IgD-negative memory B cell (primary cell): ENCODE data around the gene OR5B12. TPM values are rescaled to one million over a fixed set of nuclear protein-coding genes. Genes with fewer than 3 reads are reported as not detected.

ENCODE experiments used
- H3K27ac Mint-ChIP-seq, 3 donors: one replicate each; pipeline ENCODE4 v1.8.0; 2020 to 2022; ENCODE audit warnings: mild to moderate bottlenecking in 3 of 3, mixed read lengths in 3 of 3, moderate library complexity in 1 of 3
- H3K27me3 Mint-ChIP-seq: one replicate; pipeline ENCODE4 v1.8.0; 2021; ENCODE audit warnings: mixed read lengths
- H3K36me3 Mint-ChIP-seq: one replicate; pipeline ENCODE4 v1.8.0; 2020; ENCODE audit warnings: mild to moderate bottlenecking, mixed read lengths
- H3K4me1 Mint-ChIP-seq, 3 donors: one replicate each; pipeline ENCODE4 v1.8.0; 2020 to 2022; ENCODE audit warnings: mixed read lengths in 3 of 3, mild to moderate bottlenecking in 1 of 3
- H3K4me3 Mint-ChIP-seq, 4 donors: one replicate each; pipeline ENCODE4 v1.8.0; 2020 to 2022; ENCODE audit warnings: mild to moderate bottlenecking in 4 of 4, mixed read lengths in 4 of 4, moderate library complexity in 3 of 4
- H3K9me3 Mint-ChIP-seq, 3 donors: one replicate each; pipeline ENCODE4 v1.8.0; 2020 to 2021; ENCODE audit warnings: mixed read lengths in 3 of 3, mild to moderate bottlenecking in 1 of 3
- polyA plus RNA-seq: library from polyadenylated mRNA; unstranded; fragments of 300-500 nt; fragmentation: Illumina TruSeq; gene quantifications from one replicate; pipeline ENCODE4 v1.2.3, GENCODE V29; 2021

OR5B12 gene
- not detected for polyA plus RNA-seq

- Mint-ChIP-seq H3K27ac (no peak within 1 kb of the TSS), H3K9me3 (peaks cover 0 to 8% (median 7%) of the 10 kb centered on the region in 3 donors)
Observed at GRCh38 chr11:58442136-58442535, at the start of gene OR5B12. TSS of gene OR5B12 (minus strand) at chr11:58442236. CDS start at chr11:58440151, 2,085 bp downstream.

GRCh38 chr11:58490827-58491226 lies 48.8 kb upstream of the OR5B12 start:
- Mint-ChIP-seq H3K27ac (no peak overlapping the region), H3K4me3 (no peak overlapping the region), H3K9me3 (no peaks in the 10 kb centered on the region), H3K27me3 (no peaks in the 10 kb centered on the region), H3K4me1 (no peaks in the 10 kb centered on the region), H3K36me3 (no peaks in the 10 kb centered on the region)

More at GRCh38 chr11:58442136-58442535, at the start of gene OR5B12:
- Mint-ChIP-seq H3K36me3 (no peaks in the 10 kb centered on the region), H3K4me3 (no peak within 1 kb of the TSS), H3K27me3 (peaks cover 7% of the 10 kb centered on the region), H3K4me1 (no peaks in the 10 kb centered on the region)

- Mint-ChIP-seq H3K27me3 (no peaks in the 10 kb centered on the region), H3K36me3 (no peaks in the 10 kb centered on the region), H3K9me3 (no peaks in the 10 kb centered on the region), H3K4me1 (no peaks in the 10 kb centered on the region), H3K4me3 (no peak overlapping the region), H3K27ac (no peak overlapping the region)
Observed at GRCh38 chr11:58487170-58487569, 45.1 kb upstream of the OR5B12 start.

GRCh38 chr11:58485961-58486360 lies 43.9 kb upstream of the OR5B12 start:
- Mint-ChIP-seq H3K4me1 (no peaks in the 10 kb centered on the region), H3K27ac (no peak overlapping the region), H3K4me3 (no peak overlapping the region)

GRCh38 chr11:58471892-58472291 lies 29.9 kb upstream of the OR5B12 start:
- Mint-ChIP-seq H3K27me3 (peaks cover 5% of the 10 kb centered on the region), H3K9me3 (peaks cover 11 to 29% (median 19%) of the 10 kb centered on the region in 3 donors), H3K36me3 (peaks cover 10% of the 10 kb centered on the region), H3K4me3 (no peak overlapping the region), H3K27ac (no peak overlapping the region), H3K4me1 (no peaks in the 10 kb centered on the region)

More at GRCh38 chr11:58485961-58486360, 43.9 kb upstream of the OR5B12 start:
- Mint-ChIP-seq H3K36me3 (no peaks in the 10 kb centered on the region), H3K9me3 (peaks cover 0 to 1% (median 0%) of the 10 kb centered on the region in 3 donors), H3K27me3 (no peaks in the 10 kb centered on the region)

GRCh38 chr11:58466293-58466692 lies 24.3 kb upstream of the OR5B12 start:
- H3K36me3 Mint-ChIP-seq = peaks cover 2% of the 10 kb centered on the region
- H3K27me3 Mint-ChIP-seq = no peaks in the 10 kb centered on the region
- no peak overlapping the region for H3K27ac Mint-ChIP-seq
- H3K9me3 Mint-ChIP-seq = peaks cover 3 to 5% (median 4%) of the 10 kb centered on the region in 3 donors
- no peak overlapping the region for H3K4me3 Mint-ChIP-seq
- H3K4me1 Mint-ChIP-seq = no peaks in the 10 kb centered on the region

DNA sequence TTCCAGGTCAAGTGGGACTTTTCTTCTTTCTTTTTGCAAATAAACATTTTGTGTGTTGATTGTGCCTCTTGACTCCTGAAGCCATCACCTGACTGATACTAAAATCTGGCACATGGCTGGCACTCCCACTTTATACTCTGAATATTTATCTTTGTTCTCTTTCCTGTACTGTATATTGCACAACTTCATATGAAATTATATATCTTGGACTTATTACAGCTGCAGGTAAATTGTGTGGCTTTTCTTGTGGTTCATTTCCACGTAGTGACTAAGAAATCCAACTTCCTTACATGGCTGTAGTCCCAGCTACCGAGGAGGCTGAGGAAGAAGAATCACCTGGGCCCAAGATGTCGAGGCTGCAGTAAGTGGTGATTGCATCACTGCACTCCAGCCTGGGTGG lies 23.7 kb upstream of the OR5B12 start:
- H3K27me3 Mint-ChIP-seq = no peaks in the 10 kb centered on the region
- H3K27ac Mint-ChIP-seq = no peak overlapping the region
- H3K4me3 Mint-ChIP-seq = no peak overlapping the region
- H3K9me3 Mint-ChIP-seq = peaks cover 3 to 5% (median 4%) of the 10 kb centered on the region in 3 donors
- H3K4me1 Mint-ChIP-seq = no peaks in the 10 kb centered on the region
- peaks cover 2% of the 10 kb centered on the region for H3K36me3 Mint-ChIP-seq

DNA sequence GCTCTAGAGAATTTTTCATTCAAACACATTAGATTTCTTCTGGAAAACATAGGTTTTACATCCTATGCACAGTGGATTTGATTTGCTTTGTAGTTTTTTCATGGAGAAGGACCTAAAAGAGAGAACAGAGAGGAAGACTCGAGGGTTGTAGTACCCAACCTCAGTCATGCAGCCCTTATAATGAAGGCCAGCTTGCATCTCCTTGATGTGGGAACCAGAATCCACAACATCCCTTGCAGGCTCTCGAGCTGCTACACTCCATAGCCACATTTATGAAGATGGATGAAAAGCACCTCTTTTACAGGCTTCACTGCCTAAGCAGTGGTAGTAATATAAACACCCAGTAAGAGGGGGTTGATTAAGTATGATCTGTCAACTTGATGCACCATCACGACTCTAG lies 9.5 kb upstream of the OR5B12 start:
- Mint-ChIP-seq H3K27ac (no peak overlapping the region), H3K4me1 (no peaks in the 10 kb centered on the region), H3K27me3 (peaks cover 4% of the 10 kb centered on the region), H3K4me3 (no peak overlapping the region), H3K9me3 (peaks cover 2 to 17% (median 6%) of the 10 kb centered on the region in 3 donors), H3K36me3 (peaks cover 4% of the 10 kb centered on the region)

GRCh38 chr11:58446294-58446693 lies 4.3 kb upstream of the OR5B12 start:
- Mint-ChIP-seq H3K4me1 (no peaks in the 10 kb centered on the region), H3K4me3 (no peak overlapping the region), H3K36me3 (peaks cover 2% of the 10 kb centered on the region), H3K27ac (no peak overlapping the region), H3K27me3 (peaks cover 7% of the 10 kb centered on the region), H3K9me3 (peaks cover 2 to 21% (median 6%) of the 10 kb centered on the region in 3 donors)

DNA sequence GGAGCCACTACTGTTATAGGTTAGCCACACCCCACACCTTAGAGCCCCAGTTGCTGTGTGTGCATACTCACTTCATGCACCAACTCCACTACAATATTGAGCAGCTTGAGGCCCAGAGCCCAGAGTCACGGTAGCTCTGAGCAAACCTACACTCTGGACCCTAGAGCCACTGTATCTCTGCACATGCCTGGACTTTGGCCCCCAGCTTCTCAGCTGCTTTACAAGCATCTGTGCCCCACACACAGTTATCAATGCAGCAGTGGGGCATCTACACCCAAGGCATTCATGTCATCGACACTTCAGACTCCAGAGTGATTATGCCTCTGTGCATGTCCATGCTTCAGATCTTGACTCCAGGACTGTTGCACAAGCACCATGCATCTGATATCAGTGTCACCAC lies 2.3 kb upstream of the OR5B12 start:
- Mint-ChIP-seq H3K27ac (no peak overlapping the region), H3K27me3 (peaks cover 7% of the 10 kb centered on the region)

DNA sequence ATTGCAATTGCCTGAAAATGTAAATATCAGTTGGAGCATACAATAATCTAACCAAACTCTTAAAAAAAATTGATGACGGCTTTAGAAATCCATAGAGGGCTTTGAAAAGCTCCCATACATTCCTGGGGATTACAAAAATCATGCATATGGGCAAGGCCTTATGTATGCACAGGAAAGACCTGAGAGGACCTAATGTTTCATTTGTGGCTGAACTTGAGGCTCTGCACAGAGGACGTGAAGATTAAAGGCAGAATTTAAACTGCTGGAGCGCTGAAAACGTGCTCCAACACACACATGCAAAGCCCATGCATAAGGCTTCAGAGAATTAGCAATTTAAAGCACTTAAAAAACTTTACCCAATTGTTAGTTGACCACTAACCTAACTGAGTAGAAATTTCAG lies 3.5 kb downstream of the OR5B12 start:
- peaks cover 0 to 11% (median 0%) of the 10 kb centered on the region in 3 donors for H3K9me3 Mint-ChIP-seq
- no peak overlapping the region for H3K4me3 Mint-ChIP-seq
- no peak overlapping the region for H3K27ac Mint-ChIP-seq
- no peaks in the 10 kb centered on the region for H3K4me1 Mint-ChIP-seq
- no peaks in the 10 kb centered on the region for H3K36me3 Mint-ChIP-seq
- H3K27me3 Mint-ChIP-seq = peaks cover 6% of the 10 kb centered on the region

More for the DNA sequence above, 2.3 kb upstream of the OR5B12 start:
- Mint-ChIP-seq H3K9me3 (peaks cover 2 to 21% (median 7%) of the 10 kb centered on the region in 3 donors), H3K4me3 (no peak overlapping the region), H3K36me3 (peaks cover 2% of the 10 kb centered on the region), H3K4me1 (no peaks in the 10 kb centered on the region)

DNA sequence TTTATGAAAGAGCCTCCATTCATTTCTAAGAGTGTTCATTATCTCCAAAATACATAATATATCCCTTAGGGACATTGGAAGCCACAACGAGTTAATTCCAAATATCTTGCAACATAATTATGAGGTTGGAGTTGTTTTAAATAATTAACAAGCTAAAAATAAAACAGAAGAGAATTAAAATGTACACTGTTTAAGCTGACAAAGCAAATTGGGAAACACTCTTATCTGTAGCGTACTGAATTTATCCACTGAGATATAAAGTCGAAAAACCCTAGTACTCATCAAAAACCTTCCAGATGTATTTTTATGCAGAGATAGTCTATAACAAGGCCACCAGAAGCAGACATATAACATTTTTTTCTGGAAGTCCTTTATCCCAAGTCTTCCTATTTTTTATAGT lies 7.8 kb downstream of the OR5B12 start:
- H3K27ac Mint-ChIP-seq = no peak overlapping the region
- peaks cover 0 to 1% (median 0%) of the 10 kb centered on the region in 3 donors for H3K4me1 Mint-ChIP-seq
- H3K9me3 Mint-ChIP-seq = peaks cover 2 to 11% (median 5%) of the 10 kb centered on the region in 3 donors
- peaks cover 3% of the 10 kb centered on the region for H3K27me3 Mint-ChIP-seq
- no peak overlapping the region for H3K4me3 Mint-ChIP-seq
- no peaks in the 10 kb centered on the region for H3K36me3 Mint-ChIP-seq

GRCh38 chr11:58433638-58434203 lies 8.3 kb downstream of the OR5B12 start:
- H3K36me3 Mint-ChIP-seq = no peaks in the 10 kb centered on the region
- peaks cover 0 to 1% (median 0%) of the 10 kb centered on the region in 3 donors for H3K4me1 Mint-ChIP-seq
- peaks cover 2 to 15% (median 10%) of the 10 kb centered on the region in 3 donors for H3K9me3 Mint-ChIP-seq
- H3K4me3 Mint-ChIP-seq = no peak overlapping the region
- H3K27ac Mint-ChIP-seq = no peak overlapping the region
- H3K27me3 Mint-ChIP-seq = peaks cover under 1% of the 10 kb centered on the region

- Mint-ChIP-seq H3K36me3 (no peaks in the 10 kb centered on the region), H3K4me1 (peaks cover 0 to 1% (median 0%) of the 10 kb centered on the region in 3 donors), H3K27ac (no peak overlapping the region), H3K27me3 (peaks cover 4% of the 10 kb centered on the region), H3K9me3 (peaks cover 2 to 21% (median 14%) of the 10 kb centered on the region in 3 donors), H3K4me3 (no peak overlapping the region)
Observed at GRCh38 chr11:58429273-58429672, 12.8 kb downstream of the OR5B12 start.

- Mint-ChIP-seq H3K27ac (no peak within 1 kb of the TSS), H3K4me3 (no peak within 1 kb of the TSS), H3K27me3 (peaks cover 6% of the 10 kb centered on the region), H3K4me1 (peaks cover 0 to under 1% (median 0%) of the 10 kb centered on the region in 3 donors), H3K36me3 (no peaks in the 10 kb centered on the region), H3K9me3 (peaks cover 2 to 21% (median 14%) of the 10 kb centered on the region in 3 donors)
Observed at GRCh38 chr11:58428021-58428420, 14.0 kb downstream of the OR5B12 start, which contains the start of gene OR5B2. TSS of gene OR5B2 (minus strand) at chr11:58428121. CDS start at chr11:58423261, 4,860 bp downstream.

GRCh38 chr11:58406774-58407173 lies 35.3 kb downstream of the OR5B12 start, which contains the start of gene OR5B3:
TSS of gene OR5B3 (minus strand) at chr11:58406874. CDS start at chr11:58403409, 3,465 bp downstream.
- H3K27ac Mint-ChIP-seq = no peak within 1 kb of the TSS
- no peak within 1 kb of the TSS for H3K4me3 Mint-ChIP-seq
- no peaks in the 10 kb centered on the region for H3K4me1 Mint-ChIP-seq
- H3K9me3 Mint-ChIP-seq = peaks cover 10 to 36% (median 15%) of the 10 kb centered on the region in 3 donors
- H3K27me3 Mint-ChIP-seq = no peaks in the 10 kb centered on the region
- peaks cover 3% of the 10 kb centered on the region for H3K36me3 Mint-ChIP-seq
